ENCODE results near the gene EIF1AX.
A peak's percentile ranks its signal among the peaks of the same experiment; 100 is the strongest.
"Not testable (repeated sequence)": the region's sequence is repeated elsewhere in the genome, so short reads cannot be mapped to it uniquely, and the experiment has no call there.

EIF1AX gene, protein sequence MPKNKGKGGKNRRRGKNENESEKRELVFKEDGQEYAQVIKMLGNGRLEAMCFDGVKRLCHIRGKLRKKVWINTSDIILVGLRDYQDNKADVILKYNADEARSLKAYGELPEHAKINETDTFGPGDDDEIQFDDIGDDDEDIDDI

DNA sequence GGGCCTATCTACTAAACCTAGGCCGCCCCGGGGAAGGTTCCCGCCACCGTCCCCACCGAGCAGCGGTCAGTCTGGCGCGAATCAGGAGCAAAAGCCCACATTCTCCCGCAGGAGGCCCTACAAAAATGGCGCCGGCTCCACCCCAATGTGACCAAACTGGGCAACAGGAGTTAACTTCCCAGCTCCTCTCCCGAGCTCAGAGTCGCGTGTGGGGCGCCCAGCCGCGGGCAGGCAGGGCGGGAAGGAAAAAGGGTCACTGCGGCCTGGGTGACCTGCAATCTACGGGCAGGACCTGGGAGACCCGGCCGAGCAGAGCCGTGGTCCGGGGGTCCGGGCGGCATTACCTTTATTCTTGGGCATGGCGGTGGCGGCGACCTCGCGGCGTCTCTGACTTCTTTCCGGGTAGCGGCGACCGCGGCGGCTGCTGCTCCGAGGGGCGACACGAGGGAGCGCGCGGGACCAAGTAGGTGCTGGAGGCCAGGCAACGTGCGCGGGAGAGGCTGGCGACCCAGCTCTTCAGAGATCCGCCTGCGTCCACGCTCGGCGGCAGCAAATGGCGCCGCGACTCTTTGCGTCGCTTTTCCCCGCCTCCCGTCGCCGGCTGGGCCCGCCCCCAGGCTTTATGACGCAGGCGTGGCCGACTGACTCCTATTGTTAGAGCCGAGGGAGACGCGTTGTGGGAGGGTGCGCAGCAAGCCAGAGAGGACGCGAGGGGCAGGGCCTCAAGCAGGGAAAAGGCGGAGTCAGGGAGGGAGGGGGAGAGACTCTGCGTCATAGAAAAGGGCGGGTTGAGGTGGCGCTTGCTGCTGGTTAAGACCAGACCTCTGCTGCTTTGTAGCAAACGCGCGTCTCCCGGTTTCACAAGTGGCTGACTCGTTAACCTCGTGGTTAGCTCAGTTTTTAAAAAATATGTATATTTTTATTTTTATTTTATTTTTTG lies at the start of gene EIF1AX:
EIF1AX (minus strand) TSS at position 558 of the 940 bp plus-strand sequence; CDS start at position 360, 198 bp downstream.
- DNase-seq (ENCODE audit: low read depth in 2 of 2) = peak; percentile 91

GRCh38 chrX:20189171-20189570 lies 47.5 kb upstream of the EIF1AX start:
- DNase-seq (ENCODE audit: low read depth in 2 of 2) = no peak

GRCh38 chrX:20181598-20182329 lies 40.1 kb upstream of the EIF1AX start:
- DNase-seq (ENCODE audit: low read depth in 2 of 2) = no peak

- DNase-seq (ENCODE audit: low read depth in 2 of 2) = no peak
These were observed 35.5 kb upstream of the EIF1AX start for GRCh38 chrX:20177093-20177492.

DNA sequence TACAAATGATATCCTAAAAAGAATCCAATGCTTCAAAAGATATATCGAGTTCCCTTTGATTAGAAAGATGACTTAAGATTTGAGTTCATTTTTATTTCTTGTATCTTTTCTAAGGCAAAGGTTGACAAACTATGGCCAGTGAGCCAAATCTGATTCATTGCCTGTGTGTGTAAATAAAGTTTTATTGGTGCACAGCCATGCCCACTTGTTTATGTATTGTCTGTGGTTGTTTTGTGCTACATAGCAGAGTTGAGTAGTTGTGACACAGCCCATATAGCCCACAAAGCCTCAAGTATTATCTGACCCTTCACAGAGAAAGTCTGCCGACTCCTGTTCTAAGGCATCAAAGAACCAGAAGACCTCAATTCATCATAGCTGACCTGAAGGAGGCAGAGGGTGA lies 32.2 kb upstream of the EIF1AX start:
- no peak for DNase-seq (ENCODE audit: low read depth in 2 of 2)

GRCh38 chrX:20173313-20173712 lies 31.7 kb upstream of the EIF1AX start:
- DNase-seq (ENCODE audit: low read depth in 2 of 2) = no peak

DNA sequence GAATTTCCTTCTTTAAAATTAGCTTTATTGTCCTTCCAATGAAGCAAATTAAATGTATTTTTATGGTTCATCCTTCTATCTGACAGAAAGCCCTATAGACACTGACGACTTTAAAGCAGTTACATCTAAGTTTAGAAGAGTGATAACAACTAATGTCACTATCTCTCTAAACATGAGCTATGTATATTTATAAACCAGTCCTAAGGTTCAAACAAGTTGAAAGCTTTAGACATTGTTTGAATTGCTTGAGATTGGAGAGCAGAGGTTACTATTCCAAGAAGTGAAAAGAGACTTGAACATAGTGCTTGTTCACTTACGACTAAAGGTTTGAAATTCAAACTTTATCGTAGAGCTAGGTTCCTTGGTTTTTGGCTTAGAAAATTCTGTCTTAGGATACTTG lies 30.2 kb upstream of the EIF1AX start:
- DNase-seq (ENCODE audit: low read depth in 2 of 2) = no peak

- not testable (repeated sequence) for DNase-seq (ENCODE audit: low read depth in 2 of 2)
These were observed 20.9 kb upstream of the EIF1AX start for GRCh38 chrX:20162516-20162915.

DNA sequence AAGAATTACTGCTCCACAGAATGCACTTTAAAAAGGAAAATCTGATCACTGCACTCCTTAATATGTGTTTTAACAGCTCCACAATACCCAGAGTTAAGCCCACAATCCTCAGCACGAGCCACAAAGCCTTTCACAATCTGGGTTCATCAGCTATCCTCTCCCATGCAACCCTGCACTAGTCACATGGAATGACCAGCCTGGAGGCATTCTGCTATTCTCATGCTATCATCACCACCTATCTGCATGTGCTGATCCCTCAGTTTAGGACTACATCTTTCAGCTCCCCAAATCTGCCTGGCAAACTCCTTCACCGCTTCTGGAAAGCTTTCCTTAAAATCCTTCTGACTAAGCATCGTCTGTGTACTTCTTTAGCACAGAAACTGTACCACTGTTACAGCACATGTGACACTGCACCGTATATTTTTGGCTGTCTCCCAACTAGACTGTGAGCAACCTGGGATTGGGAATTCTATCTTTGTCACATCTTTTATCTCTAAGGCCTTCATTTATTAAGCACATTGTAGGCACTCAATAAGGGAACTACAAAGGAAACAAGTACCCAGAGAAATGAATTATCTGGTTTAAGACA lies 18.3 kb upstream of the EIF1AX start:
- DNase-seq (ENCODE audit: low read depth in 2 of 2) = no peak

GRCh38 chrX:20151689-20152088 lies 10.1 kb upstream of the EIF1AX start:
- DNase-seq (ENCODE audit: low read depth in 2 of 2) = no peak

GRCh38 chrX:20149326-20149725 lies 7.7 kb upstream of the EIF1AX start:
- no peak for DNase-seq (ENCODE audit: low read depth in 2 of 2)

DNA sequence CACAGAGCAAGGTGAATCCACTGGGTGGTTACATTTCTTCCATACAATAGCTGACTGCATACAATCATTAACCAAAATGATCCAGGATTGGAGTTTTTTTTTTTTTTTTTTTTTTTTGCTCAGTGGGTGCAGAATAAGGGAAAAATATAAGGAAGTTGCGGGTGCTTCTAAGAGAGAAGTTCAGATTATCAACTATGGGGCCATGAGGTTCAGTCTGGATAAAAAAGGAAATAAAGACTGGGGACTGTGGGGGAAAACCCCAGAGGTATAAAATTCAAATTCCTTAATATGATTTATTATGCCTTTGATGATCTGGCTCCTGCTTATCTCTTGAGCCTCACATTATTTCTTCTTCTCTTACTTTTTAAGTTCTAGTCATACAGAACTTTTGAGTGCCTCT lies 5.9 kb upstream of the EIF1AX start:
- DNase-seq (ENCODE audit: low read depth in 2 of 2) = no peak

DNA sequence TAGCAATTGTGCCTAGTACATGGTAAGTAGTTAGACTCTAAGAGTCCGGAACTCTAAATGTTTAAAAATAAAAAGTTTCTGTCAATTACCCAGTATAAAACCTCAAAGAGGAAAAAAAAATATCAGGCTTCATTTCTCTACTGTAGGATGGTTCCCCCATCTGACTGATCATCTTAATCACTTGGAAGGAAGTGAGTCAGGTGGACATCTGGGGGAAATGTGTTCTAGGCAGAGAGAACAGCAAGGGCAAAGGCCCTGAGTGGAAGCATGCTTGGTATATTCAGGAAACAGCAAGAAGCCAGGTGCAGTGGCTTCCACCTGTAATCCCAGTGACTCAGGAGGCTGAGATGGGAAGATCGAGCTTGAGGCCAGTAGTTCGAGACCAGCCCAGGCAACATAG lies 2.9 kb upstream of the EIF1AX start:
- DNase-seq (ENCODE audit: low read depth in 2 of 2) = peak in 1 of 2 experiments; percentile 4

DNA sequence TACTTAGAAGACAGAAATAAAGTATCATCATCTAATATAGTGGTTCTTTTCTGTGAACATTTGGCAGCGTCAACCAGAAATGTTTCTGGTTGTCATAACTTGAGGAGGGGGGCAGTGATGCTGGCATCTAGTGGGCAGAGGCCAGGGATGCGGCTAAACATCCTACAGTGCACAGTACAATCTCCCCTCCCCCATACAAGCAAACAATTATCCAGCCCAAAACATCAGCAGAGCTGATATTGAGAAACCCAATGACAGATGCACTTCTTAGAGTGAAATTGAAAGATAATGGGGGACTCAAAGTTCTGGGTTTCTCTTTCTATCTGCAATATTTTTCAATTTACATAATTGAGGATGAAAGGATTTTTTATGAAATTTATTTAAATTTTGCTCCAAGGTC lies 1.9 kb upstream of the EIF1AX start:
- DNase-seq (ENCODE audit: low read depth in 2 of 2) = no peak

GRCh38 chrX:20143111-20143510 lies 1.5 kb upstream of the EIF1AX start:
- DNase-seq (ENCODE audit: low read depth in 2 of 2) = no peak

- DNase-seq (ENCODE audit: low read depth in 2 of 2) = no peak
These were observed 1.2 kb downstream of the EIF1AX start for GRCh38 chrX:20140420-20140819.

GRCh38 chrX:20139966-20140365 lies 1.7 kb downstream of the EIF1AX start:
- peak in 1 of 2 experiments; percentile 6 for DNase-seq (ENCODE audit: low read depth in 2 of 2)

GRCh38 chrX:20135944-20136343 lies 5.7 kb downstream of the EIF1AX start:
- no peak for DNase-seq (ENCODE audit: low read depth in 2 of 2)

DNA sequence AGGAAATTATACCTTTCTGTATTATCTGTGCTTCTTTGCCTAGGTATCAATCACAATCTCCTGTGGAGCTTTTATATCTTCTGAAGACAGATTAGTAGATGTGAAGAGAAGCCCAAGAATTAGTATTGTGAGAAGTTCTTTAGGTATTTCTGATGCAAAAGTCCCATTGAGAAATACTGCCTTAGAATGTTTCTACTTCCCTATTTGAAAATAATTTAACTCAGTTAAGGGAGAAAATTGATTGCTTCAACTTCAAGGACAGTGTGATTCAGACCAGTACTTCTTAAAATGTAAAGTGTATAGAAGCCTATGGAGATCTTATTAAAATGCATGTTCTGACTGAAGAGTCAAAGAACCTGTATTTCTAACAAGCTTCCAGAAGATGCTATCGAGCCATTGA lies 9.0 kb downstream of the EIF1AX start:
- no peak for DNase-seq (ENCODE audit: low read depth in 2 of 2)

DNA sequence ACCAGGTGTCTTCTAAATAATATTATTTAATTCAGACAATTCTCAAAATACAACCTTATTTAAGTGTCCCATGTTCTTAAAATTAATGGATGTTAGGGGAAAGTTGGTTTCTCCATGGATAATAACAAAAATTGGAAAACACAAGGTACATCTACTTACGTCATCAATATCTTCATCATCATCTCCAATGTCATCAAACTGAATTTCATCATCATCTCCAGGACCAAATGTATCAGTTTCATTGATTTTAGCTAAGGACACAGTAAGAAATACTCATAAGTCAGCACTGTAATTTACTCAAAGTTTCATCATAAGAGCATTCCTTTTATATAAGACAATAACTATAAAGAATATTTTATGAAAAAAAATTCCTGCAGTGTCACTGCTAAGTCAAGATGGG lies 11.3 kb downstream of the EIF1AX start:
- DNase-seq (ENCODE audit: low read depth in 2 of 2) = no peak

DNA sequence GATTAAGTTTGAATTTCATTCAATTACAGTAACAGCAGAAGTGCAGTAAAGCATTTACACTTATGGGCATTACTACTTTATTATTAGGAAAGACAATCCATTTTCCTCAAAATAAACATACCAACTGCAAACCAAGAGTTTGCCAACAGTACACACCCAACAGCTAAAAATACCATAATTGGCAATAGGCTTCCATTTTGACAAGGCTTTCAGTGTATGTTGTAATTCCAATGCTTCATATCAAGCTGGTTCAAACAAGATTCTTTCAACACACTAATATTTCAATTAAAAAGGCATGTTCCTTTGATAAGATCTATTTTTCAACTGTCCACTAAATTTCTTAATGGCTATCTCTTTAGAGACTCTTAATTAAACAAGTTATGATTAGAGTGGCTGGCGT lies 12.1 kb downstream of the EIF1AX start:
- no peak for DNase-seq (ENCODE audit: low read depth in 2 of 2)

GRCh38 chrX:20128670-20129069 lies 13.0 kb downstream of the EIF1AX start:
- no peak for DNase-seq (ENCODE audit: low read depth in 2 of 2)
